Measurements from ENCODE around the gene COBLL1.
A peak's percentile ranks its signal among the peaks of the same experiment; 100 is the strongest.

Gene COBLL1

DNA sequence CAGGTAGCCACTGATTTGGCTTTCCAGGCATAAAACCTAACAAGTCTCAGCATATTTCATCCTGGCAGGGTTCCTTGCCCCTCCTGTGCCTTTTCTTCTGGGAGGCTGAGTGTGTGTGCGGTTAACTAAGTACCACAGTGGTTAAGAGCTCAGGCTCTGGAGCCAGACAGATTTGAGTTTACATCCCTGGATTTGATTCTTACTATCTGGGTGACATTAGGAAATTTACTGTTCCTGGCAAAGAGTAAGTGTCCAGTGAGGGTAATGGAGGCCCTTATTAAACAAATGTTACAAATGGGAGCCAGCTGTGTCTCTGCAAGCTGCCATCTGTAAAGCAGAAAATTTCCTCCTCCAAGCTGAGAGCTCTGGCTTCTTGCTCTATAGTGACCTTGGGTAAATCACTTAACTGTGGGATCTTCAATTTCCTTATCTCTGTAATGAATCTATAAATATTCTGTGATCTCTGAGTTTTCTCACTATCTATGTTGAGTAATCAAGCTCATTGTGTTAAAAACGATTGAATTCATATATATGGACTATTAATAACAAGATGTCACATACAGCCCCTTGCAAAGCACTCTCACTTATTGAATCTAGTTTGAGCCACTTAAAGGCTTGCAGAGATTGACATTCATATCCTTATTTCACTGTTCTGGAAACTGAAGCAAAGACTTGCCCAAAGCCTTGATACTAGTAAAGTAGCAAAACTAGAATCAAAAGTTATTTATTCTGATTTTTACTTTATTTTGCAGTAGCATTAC lies 6.5 kb upstream of the COBLL1 start:
- Mint-ChIP-seq H3K27me3 (ENCODE audit: low read depth, poor library complexity) (peaks cover 11% of the 10 kb centered on the region), H3K4me3 (no peak overlapping the region), H3K4me1 (no peaks in the 10 kb centered on the region), H3K27ac (no peak overlapping the region), H3K36me3 (ENCODE audit: low read depth) (no peaks in the 10 kb centered on the region), H3K9me3 (no peaks in the 10 kb centered on the region)
- DNase-seq: no peak
- TF ChIP-seq, protein P1, sequence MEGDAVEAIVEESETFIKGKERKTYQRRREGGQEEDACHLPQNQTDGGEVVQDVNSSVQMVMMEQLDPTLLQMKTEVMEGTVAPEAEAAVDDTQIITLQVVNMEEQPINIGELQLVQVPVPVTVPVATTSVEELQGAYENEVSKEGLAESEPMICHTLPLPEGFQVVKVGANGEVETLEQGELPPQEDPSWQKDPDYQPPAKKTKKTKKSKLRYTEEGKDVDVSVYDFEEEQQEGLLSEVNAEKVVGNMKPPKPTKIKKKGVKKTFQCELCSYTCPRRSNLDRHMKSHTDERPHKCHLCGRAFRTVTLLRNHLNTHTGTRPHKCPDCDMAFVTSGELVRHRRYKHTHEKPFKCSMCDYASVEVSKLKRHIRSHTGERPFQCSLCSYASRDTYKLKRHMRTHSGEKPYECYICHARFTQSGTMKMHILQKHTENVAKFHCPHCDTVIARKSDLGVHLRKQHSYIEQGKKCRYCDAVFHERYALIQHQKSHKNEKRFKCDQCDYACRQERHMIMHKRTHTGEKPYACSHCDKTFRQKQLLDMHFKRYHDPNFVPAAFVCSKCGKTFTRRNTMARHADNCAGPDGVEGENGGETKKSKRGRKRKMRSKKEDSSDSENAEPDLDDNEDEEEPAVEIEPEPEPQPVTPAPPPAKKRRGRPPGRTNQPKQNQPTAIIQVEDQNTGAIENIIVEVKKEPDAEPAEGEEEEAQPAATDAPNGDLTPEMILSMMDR (IDR thresholded peaks at IDR 0.05): no peak

DNA sequence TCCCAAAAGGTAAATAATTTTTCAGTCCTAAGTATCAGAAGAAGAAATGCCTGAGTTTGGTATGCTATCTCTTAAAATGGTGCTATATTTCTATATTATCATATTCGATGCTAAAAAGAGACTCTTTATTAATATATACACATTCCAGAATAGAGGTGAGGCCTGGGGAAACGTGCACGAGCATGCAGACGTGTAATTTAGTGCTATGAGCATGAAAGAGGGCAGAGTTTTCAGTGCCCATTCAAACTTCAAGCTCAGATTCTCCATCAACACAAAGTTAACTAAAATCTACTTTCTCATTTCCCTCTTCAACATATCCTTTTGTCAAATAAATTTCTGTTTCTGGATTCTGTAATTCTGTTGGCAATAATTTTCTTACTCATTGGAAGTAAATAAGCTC lies 5.7 kb upstream of the COBLL1 start:
- H3K4me3 Mint-ChIP-seq: no peak overlapping the region
- H3K9me3 Mint-ChIP-seq: no peaks in the 10 kb centered on the region
- no peak overlapping the region for H3K27ac Mint-ChIP-seq
- H3K36me3 Mint-ChIP-seq (ENCODE audit: low read depth): no peaks in the 10 kb centered on the region
- H3K27me3 Mint-ChIP-seq (ENCODE audit: low read depth, poor library complexity): peaks cover 11% of the 10 kb centered on the region
- TF ChIP-seq, protein P1 (IDR thresholded peaks at IDR 0.05): no peak
- DNase-seq: no peak
- H3K4me1 Mint-ChIP-seq: no peaks in the 10 kb centered on the region

GRCh38 chr2:164846276-164846675 lies 4.7 kb upstream of the COBLL1 start:
- Mint-ChIP-seq H3K4me1 (no peaks in the 10 kb centered on the region), H3K36me3 (ENCODE audit: low read depth) (no peaks in the 10 kb centered on the region), H3K27me3 (ENCODE audit: low read depth, poor library complexity) (peaks cover 11% of the 10 kb centered on the region), H3K9me3 (no peaks in the 10 kb centered on the region), H3K27ac (no peak overlapping the region), H3K4me3 (no peak overlapping the region)
- no peak for DNase-seq
- TF ChIP-seq, protein P1 (IDR thresholded peaks at IDR 0.05): no peak

DNA sequence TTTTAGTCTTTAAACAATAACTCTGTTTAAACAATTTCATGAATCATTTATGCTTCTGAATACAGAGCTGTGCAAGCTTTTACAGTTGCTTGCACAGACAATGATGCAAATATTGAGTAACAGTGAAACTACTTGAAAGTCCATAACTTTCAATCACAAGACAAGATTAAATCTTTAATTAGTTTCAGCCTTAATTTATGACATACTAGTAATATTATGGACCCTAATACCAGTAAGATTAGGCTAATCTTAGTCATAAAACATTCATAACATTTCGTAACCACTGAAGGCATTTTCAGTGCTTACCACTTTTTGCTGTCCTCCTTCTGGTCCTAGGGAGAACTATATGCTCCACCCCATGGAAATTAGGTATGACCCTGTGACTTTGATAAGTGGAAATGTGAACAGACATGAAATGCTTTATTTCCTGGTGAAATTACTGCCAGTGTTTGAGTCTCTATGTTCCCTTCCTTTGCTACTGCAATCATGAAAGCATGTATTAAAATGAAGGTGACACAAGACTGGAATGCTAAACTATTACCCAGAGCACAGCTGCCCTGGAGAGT lies 1.8 kb upstream of the COBLL1 start:
- no peak overlapping the region for H3K27ac Mint-ChIP-seq
- no peak for DNase-seq
- no peak overlapping the region for H3K4me3 Mint-ChIP-seq
- no peaks in the 10 kb centered on the region for H3K9me3 Mint-ChIP-seq
- H3K36me3 Mint-ChIP-seq (ENCODE audit: low read depth): no peaks in the 10 kb centered on the region
- TF ChIP-seq, protein P1 (IDR thresholded peaks at IDR 0.05): no peak
- H3K27me3 Mint-ChIP-seq (ENCODE audit: low read depth, poor library complexity): peaks cover 36% of the 10 kb centered on the region
- peaks cover 9% of the 10 kb centered on the region for H3K4me1 Mint-ChIP-seq

- no peak for DNase-seq
- Mint-ChIP-seq H3K36me3 (ENCODE audit: low read depth) (no peaks in the 10 kb centered on the region), H3K9me3 (no peaks in the 10 kb centered on the region), H3K4me3 (peak overlapping the region; percentile 83), H3K27ac (no peak overlapping the region), H3K27me3 (ENCODE audit: low read depth, poor library complexity) (peaks cover 45% of the 10 kb centered on the region), H3K4me1 (peaks cover 9% of the 10 kb centered on the region)
- TF ChIP-seq, protein P1 (IDR thresholded peaks at IDR 0.05): no peak
Observed at GRCh38 chr2:164842624-164842966, 972 bp upstream of the COBLL1 start.

Data from nephron progenitor cell (in vitro differentiated cells).